H4 (cell line): ENCODE data around the gene LRIG1. TPM values are rescaled to one million over a fixed set of nuclear protein-coding genes. Genes with fewer than 3 reads are reported as not detected.

Source experiments
- DNase-seq: peaks from one replicate; pipeline ENCODE4 v3.0.0-alpha.2; 2015; ENCODE audit warnings: low spot score
- total RNA-seq: library from RNA; depleted of rRNA; stranded (reverse); fragments of >200 nt; shearing (Covaris generic); gene quantifications from 2 replicates; pipeline ENCODE4 v1.2.3, GENCODE V29; 2014

Gene LRIG1
- total RNA-seq, 1 experiment from 2014 or later = 5.0 TPM

DNA sequence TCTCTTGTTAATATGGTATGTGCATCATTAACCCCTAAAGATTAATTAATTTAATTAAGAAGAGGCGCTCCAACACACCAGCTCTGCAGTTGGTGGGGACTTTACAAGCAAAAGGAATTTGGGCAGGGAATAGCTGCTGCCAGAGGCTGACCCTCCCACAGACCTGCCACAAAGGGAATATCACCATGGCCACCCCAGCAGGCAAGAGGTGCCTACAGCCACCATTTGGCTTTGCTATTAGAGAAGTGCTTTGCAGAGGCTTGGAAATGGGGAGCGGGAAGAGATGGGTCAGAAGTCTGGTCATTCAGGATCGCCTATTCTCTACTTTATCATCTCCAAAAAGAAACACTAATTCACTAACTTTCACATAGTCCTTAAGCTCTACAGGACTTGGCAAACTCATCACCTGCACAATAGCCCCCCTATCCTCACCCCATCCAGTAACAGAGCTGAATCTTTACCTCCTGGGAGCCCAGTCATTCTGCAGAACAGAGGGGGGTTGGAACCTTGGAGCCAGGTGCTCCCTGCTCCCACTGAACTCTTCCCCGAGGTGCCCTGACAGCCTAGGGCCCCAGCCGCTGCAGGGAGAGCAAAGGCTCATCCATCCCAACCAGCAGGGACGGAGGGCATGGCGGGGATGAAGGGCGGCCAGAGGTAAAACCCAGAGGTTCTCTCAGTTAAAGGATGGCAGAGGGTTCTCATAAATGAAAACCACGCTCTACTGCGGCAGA is 29.7 kb downstream of the LRIG1 start:
- no peak for DNase-seq

DNA sequence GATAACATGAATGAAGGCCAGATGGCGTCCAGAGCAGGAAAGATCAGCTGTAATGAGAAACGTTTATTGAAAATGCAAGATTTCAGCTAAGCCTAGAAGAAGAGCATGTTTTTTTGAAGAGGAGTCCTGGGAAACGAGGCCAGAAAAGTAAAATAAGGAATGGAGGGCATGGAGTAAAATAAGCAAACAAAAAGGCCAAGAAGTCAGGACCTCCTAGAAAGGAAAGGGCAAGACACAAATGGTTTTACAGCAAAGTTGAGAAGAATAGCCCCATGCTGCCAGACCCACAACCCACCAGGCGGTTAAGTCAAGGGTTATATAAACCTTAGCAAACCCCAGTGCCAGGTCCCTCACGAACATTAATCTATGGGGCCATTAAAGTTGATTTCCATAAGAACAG is 30.5 kb downstream of the LRIG1 start:
- no peak for DNase-seq

DNA sequence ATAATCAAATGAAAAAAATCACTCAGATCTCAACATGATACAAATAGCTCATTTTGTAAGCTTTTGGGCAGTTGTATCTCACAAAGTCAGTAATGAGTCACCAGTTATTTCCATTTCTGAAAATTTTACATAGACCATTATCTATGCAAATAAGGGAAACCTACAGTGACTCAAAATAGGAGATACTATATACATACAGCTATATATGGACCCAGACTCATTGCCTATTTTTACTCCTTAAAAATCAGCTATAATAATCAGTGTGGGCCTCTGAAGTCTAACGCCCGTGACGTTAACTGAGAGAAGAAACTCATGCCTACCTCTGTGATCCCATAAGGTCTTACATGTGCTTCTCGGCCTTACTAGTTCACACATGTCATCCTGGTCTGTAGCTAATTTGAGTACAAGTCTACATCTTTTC is 31.6 kb downstream of the LRIG1 start:
- DNase-seq = no peak

DNA sequence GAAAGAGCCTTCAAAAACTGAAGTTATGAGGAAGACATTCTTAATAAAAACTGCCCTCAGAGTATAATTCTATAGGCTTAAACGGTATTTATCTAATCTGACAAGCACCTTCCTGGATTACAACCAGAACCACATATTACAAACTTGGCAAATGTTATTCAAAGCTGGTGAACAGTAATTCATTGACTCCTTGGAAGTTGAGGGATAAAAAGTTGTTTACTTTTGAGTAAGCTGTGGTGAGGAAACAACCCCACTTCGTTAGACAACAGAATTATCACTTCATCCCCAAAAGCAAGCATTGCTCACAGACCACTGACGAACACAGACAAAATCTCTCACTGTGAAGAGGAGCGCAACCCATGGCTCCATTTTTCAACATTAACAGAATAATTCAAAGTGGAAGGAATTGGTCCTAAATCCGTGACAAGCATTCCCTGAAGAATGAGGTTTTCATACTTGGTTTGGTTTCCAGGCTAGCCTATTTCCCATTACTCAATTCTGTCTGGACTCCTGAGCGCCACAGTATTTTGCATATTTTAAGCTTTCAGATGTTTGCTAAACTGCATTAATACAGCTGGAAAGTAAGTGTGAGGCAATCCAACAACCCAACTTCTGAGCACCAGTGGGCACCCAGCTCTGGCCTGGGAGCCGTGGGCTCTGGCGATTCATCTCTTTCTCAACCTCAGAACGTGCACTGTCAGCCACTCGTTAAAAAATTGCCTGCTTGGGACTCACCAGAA is 32.7 kb downstream of the LRIG1 start:
- no peak for DNase-seq

DNA sequence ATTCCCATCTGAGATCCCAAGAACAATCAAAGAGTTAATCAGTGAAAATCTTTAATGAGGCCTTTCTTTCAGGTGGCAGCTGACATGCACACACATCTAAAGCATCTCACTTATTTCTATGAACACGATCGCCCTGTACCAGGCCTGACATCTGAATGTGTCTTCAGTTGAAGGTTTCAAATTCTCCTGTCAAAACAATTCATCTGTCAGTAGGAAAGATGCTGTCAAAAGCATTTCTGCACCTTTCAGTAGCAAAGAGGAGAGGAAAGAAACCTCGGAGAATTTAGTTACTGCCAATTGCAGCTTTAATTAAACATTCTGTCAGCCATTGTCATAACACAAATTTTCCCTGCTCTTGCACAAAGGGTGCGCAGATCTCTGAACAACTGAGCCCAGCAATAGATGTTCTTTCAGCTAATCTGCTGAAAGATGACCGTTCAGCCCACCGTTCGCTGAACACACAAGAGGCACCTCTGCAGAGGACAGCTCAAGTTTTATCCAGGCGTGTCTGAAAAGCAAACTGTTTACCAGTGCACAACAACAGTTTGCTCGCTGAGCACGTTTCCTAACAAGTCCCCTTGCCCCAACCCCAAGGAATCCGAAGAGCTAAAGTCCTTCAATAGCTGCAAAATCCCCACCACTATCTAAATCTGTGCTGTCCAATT is 34.1 kb downstream of the LRIG1 start:
- no peak for DNase-seq

DNA sequence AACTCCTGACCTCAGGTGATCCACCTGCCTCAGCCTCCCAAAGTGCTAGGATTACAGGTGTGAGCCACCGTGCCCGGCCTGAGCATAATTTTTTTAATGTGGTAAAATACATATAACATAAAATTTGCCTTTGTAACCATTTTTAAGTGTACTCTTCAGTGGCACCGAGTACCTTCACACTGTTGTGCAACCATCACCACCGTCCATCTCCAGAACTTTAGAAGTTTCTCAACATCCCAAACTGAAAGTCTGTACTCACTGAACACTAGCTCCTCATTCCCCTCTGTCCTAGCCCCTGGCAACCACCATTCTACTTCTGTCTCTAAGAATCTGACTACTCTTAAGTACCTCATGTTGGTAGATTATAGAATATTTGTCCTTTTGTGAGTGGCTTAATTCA is 35.2 kb downstream of the LRIG1 start:
- DNase-seq = no peak

DNA sequence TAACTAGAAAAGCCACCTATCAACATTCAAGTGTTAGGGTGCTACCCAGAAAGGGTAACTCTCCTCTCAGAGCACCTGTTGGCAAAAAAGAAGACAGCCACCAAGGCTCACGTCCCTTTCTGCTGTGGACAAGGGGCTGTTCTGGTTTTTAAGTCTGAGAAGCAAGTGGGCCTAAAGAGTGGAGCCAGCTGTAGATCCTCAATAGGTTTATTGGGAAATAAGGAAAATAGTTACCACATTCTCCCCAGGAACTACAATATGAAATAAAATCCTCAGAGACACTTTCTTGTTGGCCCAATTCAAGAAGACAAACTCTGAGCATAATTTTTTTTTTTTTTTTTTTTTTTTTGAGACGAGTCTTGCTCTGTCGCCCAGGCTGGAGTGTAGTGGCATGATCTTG is 35.8 kb downstream of the LRIG1 start:
- DNase-seq = no peak

DNA sequence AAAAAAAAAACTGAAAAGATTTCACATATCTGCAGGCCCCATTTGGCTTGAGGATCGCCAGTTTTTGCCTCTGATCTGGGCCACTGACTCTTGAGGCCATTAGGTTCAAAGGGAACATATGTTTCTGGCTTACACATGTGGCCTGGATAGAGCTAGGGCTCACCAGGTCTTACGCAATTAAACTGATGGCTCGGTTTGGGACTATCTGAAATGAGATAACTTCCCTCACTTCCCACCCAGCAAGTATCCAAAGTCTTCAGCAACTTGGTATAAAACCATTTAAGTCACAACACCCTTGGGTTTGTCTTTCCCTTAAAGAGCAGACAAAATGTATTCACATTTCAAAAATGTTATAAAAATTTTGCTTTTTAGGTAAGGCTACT is 36.3 kb downstream of the LRIG1 start:
- no peak for DNase-seq

DNA sequence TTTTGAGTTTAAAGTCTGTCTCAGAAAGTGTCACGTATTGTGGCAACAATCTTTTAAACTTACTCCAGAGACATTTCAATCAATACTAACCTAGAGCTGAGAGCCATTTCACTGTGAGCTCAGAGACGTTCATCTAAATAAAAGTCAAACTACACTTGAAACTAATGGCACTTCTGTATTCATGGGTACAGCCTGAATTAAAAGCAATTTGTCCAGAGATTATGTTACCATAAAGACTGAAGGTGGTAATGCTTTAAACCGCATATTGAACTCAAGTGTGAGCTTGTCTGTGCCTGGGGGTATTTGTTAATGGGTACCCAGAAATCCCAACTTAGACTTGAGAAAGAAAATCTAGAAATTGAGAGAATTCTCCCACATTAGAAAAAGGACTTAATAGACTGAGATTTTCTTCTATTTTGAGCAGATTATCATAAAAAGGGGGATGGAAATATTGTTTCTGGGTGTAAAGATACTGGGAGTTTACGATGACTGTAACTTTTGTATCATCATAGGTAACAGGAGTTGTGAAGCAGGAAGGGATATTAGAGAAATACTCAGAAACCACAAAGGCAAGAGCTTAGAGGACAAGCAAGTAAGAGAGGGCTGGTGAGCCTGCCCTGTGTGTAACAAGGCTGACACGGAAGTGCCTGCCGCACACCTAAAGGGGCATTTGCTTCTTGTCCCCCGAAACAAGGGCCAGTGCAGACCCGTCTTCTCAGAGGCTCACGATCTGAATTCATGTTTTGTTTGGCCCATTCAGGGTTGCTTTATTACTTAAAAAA is 36.9 kb downstream of the LRIG1 start:
- no peak for DNase-seq

DNA sequence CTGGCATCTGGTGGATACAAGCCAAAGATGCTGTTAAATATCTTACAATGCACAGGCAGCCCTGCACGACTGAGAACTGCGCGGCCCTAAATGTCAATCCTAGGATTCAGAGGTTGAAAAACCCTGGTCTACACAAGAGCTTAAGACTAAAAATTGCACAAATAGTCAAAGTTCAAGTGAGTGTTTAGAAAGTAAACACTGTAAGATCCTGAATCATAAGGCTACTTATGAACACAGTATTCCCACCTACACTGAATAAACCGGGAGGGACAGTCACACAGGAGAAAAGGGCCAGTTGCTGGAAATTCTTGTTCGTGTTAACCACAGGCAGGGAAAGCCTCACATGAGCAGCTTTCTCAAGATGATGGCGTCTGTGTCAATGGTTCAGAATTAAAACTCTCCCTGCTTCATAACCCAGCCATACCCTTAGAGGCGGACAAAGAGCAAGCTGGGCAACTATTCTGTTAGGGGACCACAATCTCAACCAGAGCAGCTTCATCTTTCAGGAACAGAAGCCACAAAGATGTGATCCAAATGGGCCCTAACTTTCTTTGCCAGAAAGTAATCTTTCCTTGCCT is 37.7 kb downstream of the LRIG1 start:
- no peak for DNase-seq

DNA sequence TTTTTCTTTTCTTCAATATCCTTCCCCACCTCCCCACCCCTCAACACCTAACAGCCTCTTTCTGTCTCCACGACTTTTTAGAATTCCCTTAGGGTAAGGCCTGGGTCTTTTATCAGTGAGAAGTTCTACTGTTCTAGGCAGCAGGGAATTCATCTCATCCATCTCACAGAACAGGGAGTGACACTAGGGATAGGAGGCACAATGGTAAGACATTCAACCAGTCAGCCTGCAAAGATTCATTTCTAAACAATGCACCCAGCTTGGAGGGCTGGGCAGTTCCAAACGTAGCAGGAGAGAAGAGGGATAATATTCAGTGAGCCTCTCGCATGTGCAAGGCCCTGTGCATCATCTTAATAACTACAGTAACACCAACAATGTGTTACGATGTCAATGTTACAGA is 43.6 kb downstream of the LRIG1 start:
- no peak for DNase-seq

DNA sequence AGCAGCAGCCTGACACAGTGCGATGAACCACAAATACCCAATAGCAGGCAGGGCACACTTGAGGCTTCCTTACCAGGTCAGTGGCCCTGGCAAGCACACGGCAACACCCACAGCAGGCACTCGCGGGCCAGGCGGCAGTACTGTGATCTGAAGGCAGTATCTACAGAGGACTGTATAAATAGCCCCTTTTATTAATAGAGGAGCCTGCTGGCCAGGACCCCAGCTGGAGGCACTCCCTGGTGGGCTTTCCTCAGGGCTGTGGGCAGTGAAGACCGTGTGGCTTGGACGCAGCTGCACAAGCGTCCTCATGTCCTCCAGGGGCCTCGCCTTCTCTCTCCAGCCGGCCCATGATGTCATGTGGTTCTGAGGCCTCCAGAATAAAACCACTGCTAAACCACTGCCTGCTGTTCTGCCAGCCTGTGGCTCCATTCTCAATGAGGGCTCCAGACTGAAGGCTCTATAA is 44.1 kb downstream of the LRIG1 start:
- DNase-seq = no peak

DNA sequence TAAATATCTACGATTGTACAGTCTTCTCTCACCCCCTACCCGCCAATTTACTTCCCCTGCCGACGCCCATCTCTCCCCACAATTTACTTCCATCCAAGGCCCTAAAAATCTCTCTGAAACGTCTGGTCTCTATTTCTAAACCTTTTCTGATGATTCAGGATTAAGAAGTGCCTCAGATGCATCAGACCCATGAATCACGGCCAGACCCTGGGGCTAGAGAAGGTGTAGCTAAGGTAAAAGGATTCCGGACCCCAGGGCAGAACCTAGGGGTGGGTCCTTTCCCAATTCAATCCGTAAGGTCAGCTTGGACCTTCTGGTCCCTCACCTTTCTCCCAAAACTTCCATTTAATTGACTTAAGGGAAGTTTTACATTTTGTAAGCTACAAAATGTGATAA is 46.4 kb downstream of the LRIG1 start:
- no peak for DNase-seq

DNA sequence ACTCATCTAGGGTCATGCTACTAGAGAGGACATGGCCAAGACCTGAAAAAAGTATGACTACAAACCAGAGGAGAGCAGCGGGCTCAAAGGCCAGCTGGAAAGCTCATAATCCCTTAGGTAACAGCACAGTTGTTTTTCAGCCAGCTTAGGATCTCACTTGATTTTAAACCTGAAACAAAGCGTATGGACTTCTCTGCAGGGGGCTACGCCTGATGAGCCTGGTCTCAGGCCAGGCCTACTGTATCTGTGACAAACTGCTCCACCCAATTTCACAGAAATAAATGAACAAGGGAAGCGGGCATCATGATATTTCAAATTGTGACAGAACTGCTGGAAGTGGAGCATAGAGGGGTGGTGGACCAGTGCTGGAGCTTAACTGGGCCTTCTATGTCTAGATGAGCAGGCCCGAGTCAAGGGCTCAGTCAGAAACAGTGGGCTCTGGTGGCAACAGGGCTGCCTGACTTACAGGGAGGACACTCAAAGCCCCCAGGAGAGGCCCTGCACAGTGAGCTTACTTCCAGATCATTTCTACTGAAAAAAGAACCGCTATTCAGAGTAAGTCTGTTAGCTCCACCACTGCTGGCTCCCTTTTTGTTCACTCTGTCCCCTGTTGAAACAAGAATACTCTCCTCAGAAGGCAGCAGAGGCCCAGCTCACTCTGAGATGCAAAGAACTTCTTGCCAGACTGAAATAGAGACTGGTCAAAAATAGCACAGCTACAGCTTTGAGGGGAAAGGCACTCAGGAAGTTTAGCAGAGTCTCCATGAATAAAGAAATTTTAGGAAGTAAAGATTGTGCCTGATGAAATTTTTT is 47.0 kb downstream of the LRIG1 start:
- no peak for DNase-seq

DNA sequence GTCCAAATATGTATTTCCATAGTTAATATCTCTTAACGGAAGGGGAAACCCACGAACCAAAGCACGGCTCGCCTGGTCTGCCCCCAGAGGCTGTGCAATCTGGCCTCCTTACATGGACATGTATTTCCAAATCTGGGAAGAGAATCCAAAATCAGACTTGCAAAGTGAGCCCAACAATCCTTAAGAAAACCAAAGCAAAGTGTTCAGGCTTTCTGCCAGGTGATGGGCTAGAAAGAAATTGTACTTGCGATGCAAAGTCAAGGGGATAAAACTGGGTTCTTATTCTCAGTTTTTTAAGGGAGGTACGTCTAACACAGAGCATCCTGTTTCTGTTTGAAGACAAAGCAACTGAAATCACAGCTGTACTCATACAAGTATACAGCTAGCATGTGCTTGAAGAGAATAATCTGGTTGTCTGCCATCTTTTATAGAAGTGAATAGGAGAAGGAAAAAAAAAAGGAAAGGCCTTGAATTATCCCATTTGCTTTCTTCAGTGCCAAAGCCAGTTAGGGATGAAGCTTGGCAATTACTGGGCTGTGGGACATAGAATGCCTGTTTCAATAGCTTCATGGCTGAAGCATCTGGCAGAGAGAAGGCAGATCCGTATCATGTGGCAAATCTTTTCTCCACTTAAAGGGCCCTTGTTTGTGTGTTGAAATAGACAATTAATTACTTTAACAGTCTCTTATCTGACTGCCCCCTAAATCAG is 48.4 kb downstream of the LRIG1 start:
- DNase-seq = no peak

DNA sequence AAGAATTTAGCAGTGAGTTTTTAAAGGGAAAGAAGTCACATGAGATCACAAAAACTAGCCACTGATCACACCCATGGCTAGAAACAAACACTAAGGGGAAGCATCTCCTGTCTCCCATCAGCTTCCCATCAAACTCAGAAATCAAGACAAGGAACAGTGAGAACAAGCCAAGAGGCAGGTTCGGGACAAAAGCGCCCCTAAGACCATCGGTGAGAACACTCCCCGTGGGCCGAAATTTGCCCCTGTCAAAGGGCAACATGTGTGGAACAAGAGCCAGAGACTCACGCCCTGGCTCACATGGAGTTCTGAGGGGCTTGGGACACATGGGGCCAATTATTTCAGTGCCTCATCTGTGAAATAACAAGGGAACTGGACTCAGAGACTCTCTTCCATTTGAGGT is 49.1 kb downstream of the LRIG1 start:
- no peak for DNase-seq

DNA sequence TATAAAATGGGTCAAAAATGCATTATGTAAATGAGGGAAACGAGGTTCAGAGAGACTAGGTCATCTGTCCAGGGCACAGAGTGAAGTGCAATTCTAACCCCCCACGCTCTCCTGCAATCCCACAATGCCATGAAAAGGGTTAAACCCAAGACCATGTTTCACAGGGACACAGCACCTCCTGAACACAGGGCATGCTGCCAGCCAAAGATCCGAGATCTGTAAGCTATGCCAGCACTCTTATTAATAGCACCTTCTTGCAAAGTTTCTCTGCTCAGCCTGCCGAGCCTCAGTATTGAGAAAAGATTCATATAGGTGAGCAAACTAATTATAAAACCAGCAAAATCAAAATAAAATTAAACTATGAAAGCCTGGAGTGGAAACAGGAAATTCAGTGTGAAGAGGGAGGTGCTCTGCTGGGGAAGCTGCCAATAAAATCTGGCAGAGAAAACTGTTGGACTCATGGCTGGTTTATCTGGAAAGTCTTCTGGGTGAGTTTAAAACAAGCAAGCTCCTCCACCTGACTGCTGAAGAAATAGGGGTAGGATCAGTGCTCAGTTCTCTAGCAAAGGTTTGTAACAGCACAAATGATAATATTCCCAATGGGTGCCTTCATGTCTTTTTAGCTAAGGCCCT is 50.3 kb downstream of the LRIG1 start:
- DNase-seq = no peak

DNA sequence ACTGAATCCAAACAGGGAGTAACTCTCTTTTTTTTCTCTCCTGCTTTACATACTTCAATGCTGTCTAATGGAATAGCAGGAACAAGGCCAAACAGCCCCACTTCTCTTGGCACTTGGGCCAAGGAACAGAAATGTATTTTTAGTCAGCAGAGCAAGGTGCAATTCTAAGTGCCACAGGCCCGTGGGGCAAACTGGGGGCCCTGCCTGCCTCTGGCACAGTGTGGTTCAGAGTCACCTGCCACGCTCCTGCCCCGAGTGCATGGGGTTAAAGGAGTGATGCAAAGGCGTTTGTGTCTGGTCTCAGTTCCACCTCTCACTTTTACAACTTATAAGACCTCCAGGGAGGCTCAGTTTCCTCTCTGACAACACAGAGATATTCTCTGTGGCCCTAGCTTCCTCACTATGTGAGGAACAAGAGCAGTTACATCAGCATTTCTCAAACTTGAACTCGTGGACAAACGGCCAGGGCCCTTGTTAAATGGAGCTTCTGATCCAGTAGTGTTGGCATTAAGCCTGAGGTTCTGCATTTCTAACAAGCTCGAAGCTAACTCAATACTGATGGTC is 51.3 kb downstream of the LRIG1 start:
- no peak for DNase-seq

DNA sequence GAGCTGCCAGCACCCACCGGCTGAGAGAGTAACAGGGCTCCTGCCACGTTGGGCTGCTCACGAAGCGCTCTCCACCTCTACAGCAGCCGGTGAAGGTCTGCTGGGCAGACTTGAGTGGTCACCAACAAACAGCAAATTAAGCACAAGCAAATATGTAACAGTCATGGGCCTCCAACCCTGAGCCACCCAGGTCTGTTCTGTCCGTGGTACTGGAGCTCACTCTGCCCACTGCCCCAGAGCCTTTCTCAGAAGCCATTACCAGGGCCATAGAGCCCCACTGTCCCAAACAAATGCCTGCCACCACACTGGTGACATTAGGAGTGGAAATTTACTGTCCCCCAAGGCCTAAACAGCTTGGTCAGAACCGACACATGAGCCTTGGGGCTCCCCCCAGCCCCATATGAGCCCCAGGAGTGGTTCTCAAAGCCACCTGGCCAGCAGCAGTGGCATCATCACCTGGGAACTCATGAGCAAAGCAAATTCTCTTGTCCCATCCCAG is 56.6 kb downstream of the LRIG1 start:
- DNase-seq = no peak
